Left colon (tissue), 2 donors: Measurements from ENCODE around the gene RSPH9. TPM values are rescaled to one million over a fixed set of nuclear protein-coding genes. Genes with fewer than 3 reads are reported as not detected.

Source experiments
- ATAC-seq: fragments of 200-7000 bp; cut with Tn5 transposase; one replicate; pipeline ENCODE4 v1.9.1; 2020; ENCODE audit warnings: mild to moderate bottlenecking, moderate library complexity
- DNase-seq, 2 donors: peaks; one replicate each; pipeline ENCODE4 v3.0.0-alpha.2; 2020
- intact Hi-C, 2 donors: fragments of 100-400 bp; cut with DNase I in 1 of 2; cut with micrococcal nuclease in 1 of 2; formaldehyde crosslinking; loops; one replicate each; pipeline versions ENCODE4 v1.11.2 to v1.14.0; 2022; cut with DNase I, micrococcal nuclease
- long read RNA-seq: library from polyadenylated mRNA; unstranded; transcript quantifications from one replicate; pipeline ENCODE4 v2.0.0, GENCODE V29; 2021
- total RNA-seq, 2 donors: library from RNA; stranded (reverse); fragmentation: NEBNext Ultra II Directional; extraction: Animal tissue kit (Norgen Biotek cat#: 25700); gene quantifications; one replicate each; pipeline ENCODE4 v1.2.1, GENCODE V29; 2021
- donor health status: DM: no; HTN: no; CAD: no.
- donor health status: DM: yes; HTN: yes; CAD: no.

Gene RSPH9
- total RNA-seq, result under 1 TPM in 1 of 2 donors, not detected in 1; 0.11 TPM
- long read RNA-seq, partial matches to known transcripts, result 0 of 1 reads
- long read RNA-seq, other reads (novel, unspliced or antisense), result 1 of 1 reads

- intact Hi-C loops, result no loop called here
- ATAC-seq, result peak; percentile 84
- peak; percentile 73 to 82 for DNase-seq
These were observed at the start of gene RSPH9 for GRCh38 chr6:43644940-43645612. Gene RSPH9 (plus strand): TSS chr6:43645036. CDS start chr6:43645099, 63 bp downstream.

DNA sequence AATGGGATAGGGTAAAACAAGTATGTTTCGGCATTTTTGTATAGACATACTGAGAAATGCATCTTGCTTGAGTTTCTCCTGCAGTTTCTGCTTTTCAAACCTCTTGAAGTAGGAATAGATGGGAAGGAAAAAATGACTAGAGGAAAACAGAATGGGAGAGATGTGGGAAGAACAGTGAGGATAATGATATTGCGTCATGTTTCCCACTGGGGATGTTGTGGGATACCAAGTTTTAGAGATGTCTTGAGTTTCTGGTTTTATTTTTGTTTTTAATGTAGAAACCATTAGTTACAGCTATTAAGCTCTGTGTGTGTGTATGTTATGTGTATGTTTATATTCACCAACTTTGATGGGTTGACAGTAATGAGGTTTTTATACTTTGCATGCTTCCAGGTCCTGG is 44.2 kb upstream of the RSPH9 start:
- no peak for ATAC-seq
- intact Hi-C loops, result no loop called here

DNA sequence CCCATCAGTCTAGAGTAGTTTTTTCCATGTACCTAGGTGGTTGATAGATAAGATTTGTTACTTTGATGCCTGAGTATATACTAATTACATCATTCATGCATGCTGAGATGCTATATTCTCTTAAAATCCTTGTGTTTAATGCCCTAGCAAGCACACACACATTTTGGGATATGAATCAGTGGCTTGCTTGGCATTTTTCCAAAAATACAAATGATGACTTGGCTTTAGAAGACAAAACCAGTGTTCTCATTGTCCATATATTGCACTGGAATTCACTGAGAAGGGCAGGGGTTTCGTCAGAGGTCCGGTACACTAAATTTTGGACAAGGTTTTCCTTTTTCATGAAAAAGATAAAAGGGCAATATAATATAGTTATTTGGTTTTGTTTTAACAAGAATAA is 40.7 kb upstream of the RSPH9 start:
- DNase-seq (no peak), ATAC-seq (no peak)
- intact Hi-C loops, result no loop called here

More for the DNA sequence above, 44.2 kb upstream of the RSPH9 start:
- no peak for DNase-seq

- intact Hi-C loops, result loop anchor here in 1 of 2 donors (5.0 kb wide), 1 partner anchor 471 kb away; no protein-coding TSS in a partner anchor
- ATAC-seq (no peak), DNase-seq (no peak)
These were observed 38.8 kb upstream of the RSPH9 start for GRCh38 chr6:43606019-43606418.

DNA sequence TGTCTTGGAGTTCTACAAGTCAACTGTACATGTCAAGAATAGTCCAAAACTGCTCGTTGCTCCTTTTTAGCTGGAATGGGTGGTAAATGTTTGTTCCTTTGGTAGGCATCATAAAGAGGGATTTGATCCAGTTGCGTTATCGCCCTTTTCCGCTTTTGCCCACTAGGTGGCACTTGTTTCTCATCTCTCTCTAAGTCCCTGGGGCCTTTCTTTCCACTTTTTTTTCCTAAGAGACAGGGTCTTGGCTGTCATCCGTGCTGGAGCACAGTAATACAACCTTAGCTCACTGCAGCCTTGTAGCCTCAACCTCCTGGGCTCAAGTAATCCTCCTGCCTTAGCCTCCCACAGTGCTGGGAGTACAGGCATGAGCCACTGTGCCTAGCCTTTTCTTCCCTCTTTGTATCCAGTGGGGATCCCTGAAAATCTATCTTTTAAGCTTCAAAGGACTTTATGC is 36.5 kb upstream of the RSPH9 start:
- peak; percentile 74 for ATAC-seq
- intact Hi-C loops, result loop anchor here in 1 of 2 donors (5.0 kb wide), 1 partner anchor 469 kb away; no protein-coding TSS in a partner anchor
- peak; percentile 41 to 77 for DNase-seq

GRCh38 chr6:43608807-43609206 is 36.0 kb upstream of the RSPH9 start:
- no peak for ATAC-seq
- no peak for DNase-seq
- intact Hi-C loops, result loop anchor here in 1 of 2 donors (5.0 kb wide), 1 partner anchor 468 kb away; no protein-coding TSS in a partner anchor

- intact Hi-C loops, result loop anchor here in 1 of 2 donors (5.0 kb wide), 1 partner anchor 468 kb away; no protein-coding TSS in a partner anchor
- DNase-seq (no peak), ATAC-seq (no peak)
These were observed 35.4 kb upstream of the RSPH9 start for GRCh38 chr6:43609402-43609801.

- intact Hi-C loops, result no loop called here
- ATAC-seq, result no peak
- DNase-seq, result no peak
These were observed 34.4 kb upstream of the RSPH9 start for GRCh38 chr6:43610431-43610830.

DNA sequence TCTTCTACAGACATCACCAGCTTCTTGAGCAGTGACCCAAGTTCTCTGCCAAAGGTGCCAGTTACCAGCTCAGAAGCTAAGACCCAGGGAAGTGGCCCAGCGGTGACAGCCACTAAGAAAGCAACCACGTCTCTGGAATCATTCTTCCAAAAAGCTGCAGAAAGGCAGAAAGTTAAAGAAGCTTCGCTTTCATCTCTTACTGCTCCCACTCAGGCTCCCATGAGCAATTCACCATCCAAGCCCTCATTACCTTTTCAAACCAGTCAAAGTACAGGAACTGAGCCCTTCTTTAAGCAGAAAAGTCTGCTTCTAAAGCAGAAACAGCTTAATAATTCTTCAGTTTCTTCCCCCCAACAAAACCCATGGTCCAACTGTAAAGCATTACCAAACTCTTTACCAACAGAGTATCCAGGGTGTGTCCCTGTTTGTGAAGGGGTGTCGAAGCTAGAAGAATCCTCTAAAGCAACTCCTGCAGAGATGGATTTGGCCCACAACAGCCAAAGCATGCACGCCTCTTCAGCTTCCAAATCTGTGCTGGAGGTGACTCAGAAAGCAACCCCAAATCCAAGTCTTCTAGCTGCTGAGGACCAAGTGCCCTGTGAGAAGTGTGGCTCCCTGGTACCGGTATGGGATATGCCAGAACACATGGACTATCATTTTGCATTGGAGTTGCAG is 31.0 kb upstream of the RSPH9 start:
- DNase-seq, result no peak
- intact Hi-C loops, result no loop called here
- ATAC-seq, result peak; percentile 9

GRCh38 chr6:43614396-43614730 is 30.5 kb upstream of the RSPH9 start:
- ATAC-seq (no peak), DNase-seq (no peak)
- intact Hi-C loops, result no loop called here

DNA sequence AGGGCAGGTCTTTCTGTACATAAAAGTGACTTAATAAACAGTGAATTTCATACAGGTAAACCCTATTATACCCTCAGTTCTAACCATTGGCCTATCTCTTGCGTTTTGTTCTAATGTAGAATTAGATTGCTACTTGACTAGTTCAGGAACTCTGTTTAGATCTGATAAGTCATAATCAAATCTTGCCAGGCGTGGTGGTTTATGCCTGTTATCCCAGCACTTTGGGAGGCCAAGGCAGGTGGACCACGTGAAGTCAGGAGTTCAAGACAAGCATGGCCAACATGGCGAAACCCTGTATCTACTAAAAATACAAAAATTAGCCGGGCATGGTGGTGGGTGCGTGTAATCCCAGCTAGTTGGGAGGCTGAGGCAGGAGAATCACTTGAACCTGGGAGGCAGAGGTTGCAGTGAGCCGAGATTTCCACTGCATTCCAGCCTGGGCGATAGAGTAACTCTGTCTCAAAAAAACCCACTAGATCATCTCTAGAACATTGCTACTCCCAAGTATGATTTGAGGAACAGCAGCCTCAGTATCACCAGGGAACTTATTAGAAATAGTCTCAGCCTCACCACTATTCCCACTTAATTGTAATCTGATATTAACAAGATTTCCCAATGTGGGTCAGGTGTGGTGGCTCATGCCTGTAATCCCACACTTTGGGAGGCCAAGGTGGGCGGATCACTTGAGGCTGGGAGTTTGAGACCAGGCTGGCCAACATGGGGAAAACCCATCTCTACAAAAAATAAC is 27.9 kb upstream of the RSPH9 start:
- ATAC-seq (peak; percentile 7), DNase-seq (no peak)
- intact Hi-C loops, result no loop called here

DNA sequence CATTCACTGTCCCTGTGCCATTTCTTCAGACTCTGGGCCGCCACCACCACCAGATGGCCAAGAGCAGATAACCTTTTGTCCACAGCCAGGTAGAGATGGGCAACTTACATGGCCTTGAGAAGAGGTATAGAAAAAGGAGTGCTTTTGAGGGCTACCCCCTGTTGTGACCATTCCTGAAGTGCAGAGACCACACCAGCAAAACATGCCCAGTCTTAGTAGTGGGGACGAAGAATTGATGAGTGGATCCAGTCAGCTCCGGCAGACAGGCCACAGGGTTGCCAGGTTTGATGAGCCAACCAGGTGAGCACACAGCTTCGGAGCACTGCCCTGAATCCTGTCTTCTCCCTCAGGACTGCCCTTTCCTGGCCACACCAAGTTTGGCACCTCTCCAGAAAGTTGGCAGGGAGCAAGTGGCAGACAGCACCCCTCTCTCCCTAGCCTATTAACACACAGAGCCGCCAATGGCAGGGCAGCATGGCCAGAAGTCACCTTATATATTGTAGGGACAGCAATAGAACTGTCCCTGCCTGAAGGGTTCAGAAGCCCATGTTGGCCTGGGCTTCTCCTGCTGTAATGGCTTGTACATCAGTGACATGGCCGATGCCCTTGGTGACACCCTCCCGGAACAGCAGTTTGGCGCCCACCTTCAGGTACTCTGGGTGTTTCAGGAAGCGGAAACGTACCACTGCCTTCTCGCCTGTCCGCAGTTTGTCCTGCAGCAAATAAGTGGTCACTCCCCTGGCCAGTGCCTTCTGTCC is 23.6 kb upstream of the RSPH9 start:
- ATAC-seq (peak; percentile 9), DNase-seq (no peak)
- intact Hi-C loops, result no loop called here

DNA sequence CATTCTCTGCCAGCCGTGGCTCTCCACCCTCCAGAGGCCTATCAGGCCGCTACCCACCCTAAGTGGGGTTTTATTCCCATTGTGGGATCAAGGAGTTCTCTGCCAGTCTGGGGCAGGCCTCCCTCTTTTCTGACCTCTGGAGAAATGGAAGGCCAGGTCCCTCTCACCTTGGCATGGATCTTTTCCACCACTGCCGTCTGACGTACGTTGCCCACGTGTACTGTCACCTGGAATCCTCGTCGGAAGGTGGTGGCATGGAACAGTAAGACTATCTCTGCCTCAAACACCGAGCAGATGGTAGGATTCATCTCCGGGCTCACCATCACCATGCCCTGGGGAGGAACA is 23.0 kb upstream of the RSPH9 start:
- DNase-seq, result no peak
- intact Hi-C loops, result no loop called here
- ATAC-seq, result no peak

DNA sequence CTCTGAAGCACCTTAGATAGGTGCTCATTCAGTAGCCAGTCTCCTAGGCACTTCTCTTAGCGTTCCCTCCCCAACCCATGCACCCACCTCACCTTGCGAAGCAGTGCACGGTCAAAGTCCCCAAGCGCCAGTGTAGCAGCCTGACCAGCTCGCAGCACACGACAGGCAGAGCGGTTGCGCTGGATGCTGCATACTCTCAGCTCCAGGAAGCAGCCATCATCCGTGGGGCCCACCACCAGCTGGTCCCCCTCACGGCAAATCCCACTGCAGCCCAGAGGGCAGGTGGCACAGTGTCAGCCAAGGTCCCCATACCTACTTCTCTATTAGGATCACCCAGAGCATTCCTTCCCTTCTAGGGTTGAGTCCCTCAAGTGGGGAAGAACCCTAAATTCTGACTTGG is 22.3 kb upstream of the RSPH9 start:
- ATAC-seq, result no peak
- intact Hi-C loops, result no loop called here
- no peak for DNase-seq

- intact Hi-C loops, result no loop called here
- no peak for ATAC-seq
- no peak for DNase-seq
These were observed 20.7 kb upstream of the RSPH9 start for GRCh38 chr6:43623880-43624785.

DNA sequence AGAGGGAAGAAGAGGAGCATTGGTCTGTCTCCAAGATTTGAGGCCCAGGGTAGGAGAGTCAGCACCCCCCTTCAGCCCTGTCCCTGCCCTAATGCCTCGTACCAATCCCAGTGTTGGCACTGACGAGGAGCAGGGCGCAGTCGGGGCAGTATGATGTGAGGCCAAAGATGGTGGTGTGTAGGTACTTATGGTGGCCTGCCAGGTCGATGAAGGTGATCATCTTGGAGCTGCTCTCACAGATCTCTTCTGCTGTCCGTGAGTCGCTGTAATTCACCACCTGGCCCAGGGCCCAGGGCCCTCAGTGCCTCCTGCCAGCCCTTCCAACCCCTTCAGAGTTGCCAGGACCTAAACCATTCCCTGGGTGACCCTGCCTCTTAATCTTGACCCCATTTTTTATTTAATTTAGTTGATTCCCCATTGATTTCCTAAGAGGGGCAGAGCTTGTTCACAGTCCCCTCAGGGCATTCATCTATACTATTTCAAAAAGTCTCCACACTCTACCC is 20.0 kb upstream of the RSPH9 start:
- intact Hi-C loops, result no loop called here
- no peak for DNase-seq
- ATAC-seq, result no peak

DNA sequence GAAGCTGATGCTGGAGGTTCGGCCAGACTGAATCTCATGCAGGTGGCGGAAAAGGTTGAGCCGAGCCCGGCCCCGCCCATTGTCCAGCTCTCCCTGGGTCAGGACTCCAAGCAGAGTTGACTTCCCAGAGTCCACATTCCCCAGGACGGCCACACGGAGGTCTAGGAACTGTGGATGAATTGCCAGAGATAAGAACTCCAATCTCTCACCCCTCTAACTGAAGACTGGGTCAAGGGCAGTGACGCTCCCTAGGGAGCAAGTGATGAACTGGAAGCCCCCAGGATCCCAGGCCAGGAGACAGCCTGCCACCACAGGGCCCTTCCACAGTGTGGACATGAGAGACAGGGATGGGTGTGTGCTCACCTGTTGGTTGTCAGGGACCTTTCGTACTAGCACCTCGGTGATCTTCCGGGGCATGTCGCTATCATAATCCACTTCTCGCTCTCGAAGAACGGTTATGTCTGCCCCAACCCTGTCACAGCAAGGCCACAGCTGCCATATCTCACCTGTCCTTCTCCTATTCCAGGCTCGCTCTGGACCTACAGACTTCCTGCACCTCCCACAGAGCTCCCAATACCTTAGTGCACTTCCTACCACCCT is 19.3 kb upstream of the RSPH9 start:
- DNase-seq (no peak), ATAC-seq (no peak)
- intact Hi-C loops, result no loop called here
